ENCODE data around the gene GFER. TPM values are rescaled to one million over a fixed set of nuclear protein-coding genes. Genes with fewer than 3 reads are reported as not detected.

The GFER gene
- total and polyA plus RNA-seq, 10 of the 15 experiments (the other 5 are each of a cell fraction or from before 2014, with no cell fraction given) = 2.4 to 57.7 (median 31.3) TPM

DNA sequence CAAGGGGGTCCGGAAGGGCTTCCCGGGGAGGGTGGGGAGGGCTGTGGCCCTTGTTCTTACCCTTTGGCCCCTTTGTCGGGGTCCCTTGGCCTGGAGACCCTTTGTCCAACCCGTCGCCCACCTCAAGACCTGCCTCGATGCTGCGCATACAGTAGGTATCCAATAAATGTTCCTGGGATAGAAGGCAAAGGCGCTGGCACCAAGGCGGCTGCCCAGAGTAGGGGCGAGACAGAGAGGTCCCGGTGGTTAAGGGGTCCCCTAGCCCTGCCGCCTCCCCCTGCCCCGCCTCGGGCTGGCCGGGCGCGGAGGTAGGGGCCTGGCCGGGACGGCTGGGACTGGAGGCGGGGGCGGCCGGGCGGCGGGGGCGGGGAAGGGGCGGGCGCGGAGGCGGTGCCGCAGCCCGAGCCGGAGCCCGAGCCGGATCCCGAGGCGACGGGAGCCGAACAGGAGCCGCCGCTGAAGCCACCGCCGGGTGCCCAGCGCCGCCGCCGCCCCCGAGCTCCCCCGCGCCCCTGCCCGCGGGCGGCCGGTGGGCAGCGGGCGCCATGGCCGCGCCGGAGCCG is 42.5 kb downstream of the GFER start, which contains the start of gene NHERF2:
NHERF2 (plus strand) TSS at position 442 of the 563 bp plus-strand sequence; CDS start at position 546, 104 bp downstream.
- TF ChIP-seq SPI1 (IDR thresholded peaks at IDR 0.05; ENCODE audit: borderline replicate concordance, insufficient read depth, low read depth, low read length) (no peak), ZNF622 (IDR thresholded peaks at IDR 0.05) (no peak), TAF1 (IDR thresholded peaks at IDR 0.05; ENCODE audit: borderline replicate concordance, low read depth, low read length) (no peak), EGR1 (IDR thresholded peaks at IDR 0.05; ENCODE audit: borderline replicate concordance in 1 of 2, low read depth in 2 of 2, low read length in 2 of 2) (0 out of 3 replicates have a peak, but pooled peaks of 1 of the 2 experiments have one; percentile 34), WRNIP1 (IDR thresholded peaks at IDR 0.05; ENCODE audit: borderline replicate concordance, low read depth, low read length) (no peak)
- TF ChIP-seq, protein P1, sequence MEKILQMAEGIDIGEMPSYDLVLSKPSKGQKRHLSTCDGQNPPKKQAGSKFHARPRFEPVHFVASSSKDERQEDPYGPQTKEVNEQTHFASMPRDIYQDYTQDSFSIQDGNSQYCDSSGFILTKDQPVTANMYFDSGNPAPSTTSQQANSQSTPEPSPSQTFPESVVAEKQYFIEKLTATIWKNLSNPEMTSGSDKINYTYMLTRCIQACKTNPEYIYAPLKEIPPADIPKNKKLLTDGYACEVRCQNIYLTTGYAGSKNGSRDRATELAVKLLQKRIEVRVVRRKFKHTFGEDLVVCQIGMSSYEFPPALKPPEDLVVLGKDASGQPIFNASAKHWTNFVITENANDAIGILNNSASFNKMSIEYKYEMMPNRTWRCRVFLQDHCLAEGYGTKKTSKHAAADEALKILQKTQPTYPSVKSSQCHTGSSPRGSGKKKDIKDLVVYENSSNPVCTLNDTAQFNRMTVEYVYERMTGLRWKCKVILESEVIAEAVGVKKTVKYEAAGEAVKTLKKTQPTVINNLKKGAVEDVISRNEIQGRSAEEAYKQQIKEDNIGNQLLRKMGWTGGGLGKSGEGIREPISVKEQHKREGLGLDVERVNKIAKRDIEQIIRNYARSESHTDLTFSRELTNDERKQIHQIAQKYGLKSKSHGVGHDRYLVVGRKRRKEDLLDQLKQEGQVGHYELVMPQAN (conservative IDR thresholded peaks at IDR 0.05) = no peak
- CTCF ChIA-PET = no interaction called here
- Histone ChIP-seq H3K79me2 (ENCODE audit: control insufficient read depth, insufficient read depth, low read length) (no peaks in the 10 kb centered on the region), H3K4me1 (ENCODE audit: control insufficient read depth, insufficient read depth, low read length) (peaks cover 7% of the 10 kb centered on the region), H3K4me2 (ENCODE audit: control insufficient read depth, insufficient read depth) (peak within 1 kb of the TSS; percentile 9; the same call in 1 of the 2 replicates), H3K9me3 (replicated peaks; ENCODE audit: control insufficient read depth, insufficient read depth, low read length) (no peaks in the 10 kb centered on the region), H3K9ac (ENCODE audit: control insufficient read depth, insufficient read depth, low read length) (no peak within 1 kb of the TSS), H3K4me3 (no peak within 1 kb of the TSS; the same call in 1 of the 2 replicates), H4K20me1 (ENCODE audit: control insufficient read depth, insufficient read depth) (peaks cover 5% of the 10 kb centered on the region; the same call in 1 of the 2 replicates), H3K27ac (ENCODE audit: control insufficient read depth, insufficient read depth) (no peak within 1 kb of the TSS), H3K27me3 (replicated peaks in 1 of 2; ENCODE audit: control insufficient read depth in 2 of 2, insufficient read depth in 2 of 2, low read length in 1 of 2) (peaks cover 11 to 13% of the 10 kb centered on the region in 2 experiments), H2AFZ (ENCODE audit: control insufficient read depth, low read depth, low read length) (no peak within 1 kb of the TSS), H3K36me3 (ENCODE audit: control insufficient read depth in 2 of 2, insufficient read depth in 2 of 2, low read length in 1 of 2) (no peaks in the 10 kb centered on the region)
- ATAC-seq (no peak), DNase-seq (ENCODE audit: low read depth, low spot score) (no peak), FAIRE-seq (no peak)
- BruUV-seq (replicated peaks) = no TSS peak
- WGBS (ENCODE audit: insufficient coverage, insufficient replicate concordance, low lambda C conversion rate, missing lambda C conversion rate) = 26% methylated on average over 14 of the region's 59 CpGs
- RAD21 ChIA-PET (ENCODE audit: unreplicated experiment) = no interaction called here
- intact Hi-C loops (cut with micrococcal nuclease; ENCODE audit: unreplicated experiment) = no loop called here
- SMC1A ChIA-PET (ENCODE audit: uncharacterized antibody, unreplicated experiment) = no interaction called here
- in situ Hi-C loops (cut with MboI) = no loop called here
- POLR2A ChIA-PET = no interaction called here
